Measurements from ENCODE around the gene ZNF580. TPM values are rescaled to one million over a fixed set of nuclear protein-coding genes. Genes with fewer than 3 reads are reported as not detected.

The ZNF580 gene
- total RNA-seq, 1 donor from 2014 or later = 35.8 TPM

DNA sequence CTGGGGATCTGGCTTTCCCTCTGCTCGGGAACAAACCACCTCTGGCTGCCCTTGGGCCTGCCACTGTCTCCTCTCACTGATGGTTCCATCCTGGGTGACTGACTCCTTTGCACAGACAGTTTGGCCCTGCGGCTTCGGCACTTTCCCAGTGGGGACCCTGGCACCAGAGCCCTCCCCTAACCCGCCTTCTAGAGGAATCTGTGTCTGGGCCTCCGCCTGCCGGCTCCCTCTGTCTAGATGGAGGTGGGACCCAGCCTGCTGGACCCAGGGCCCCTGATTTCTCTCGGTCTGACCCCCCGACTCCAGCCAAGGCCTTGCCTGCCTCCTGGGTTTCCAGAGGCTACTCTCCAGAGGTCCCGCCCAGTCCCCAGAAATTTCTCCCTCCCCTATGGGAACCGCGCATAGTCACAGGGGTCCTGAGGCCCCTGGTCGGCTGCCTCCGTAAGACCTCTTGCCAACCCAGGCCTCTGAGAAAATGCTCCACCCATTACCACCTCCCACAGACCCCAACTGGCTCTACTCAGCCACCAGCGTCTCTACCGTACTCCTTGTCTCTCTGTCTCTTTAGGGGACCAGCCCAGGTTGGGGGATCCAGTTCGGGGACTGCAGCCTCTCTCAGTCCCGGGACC lies 9.9 kb downstream of the ZNF580 start:
- no peak for FAIRE-seq
- no peak for DNase-seq (ENCODE audit: low read depth)
- Histone ChIP-seq H2AFZ (ENCODE audit: low read depth, low read length) (no peak overlapping the region), H3K79me2 (ENCODE audit: insufficient read depth, low read length) (peaks cover 22% of the 10 kb centered on the region), H4K20me1 (ENCODE audit: insufficient read depth, low read length) (peaks cover 10% of the 10 kb centered on the region), H3K4me3 (ENCODE audit: insufficient read depth, low read depth, low read length) (no peak overlapping the region), H3K27me3 (ENCODE audit: insufficient read depth, low read length) (no peaks in the 10 kb centered on the region), H3K27ac (ENCODE audit: low read depth, low read length) (no peak overlapping the region), H3K9ac (ENCODE audit: low read length) (no peak overlapping the region), H3K36me3 (ENCODE audit: insufficient read depth, low read length) (no peaks in the 10 kb centered on the region), H3K4me1 (ENCODE audit: insufficient read depth, low read length) (peaks cover 14% of the 10 kb centered on the region), H3K9me3 (ENCODE audit: insufficient read depth, low read depth, low read length) (no peaks in the 10 kb centered on the region), H3K4me2 (ENCODE audit: low read length) (no peak overlapping the region)
- peaks cover 3% of the 10 kb centered on the region for H3K4me1 Mint-ChIP-seq (ENCODE audit: low read depth, unreplicated experiment)
- H3K9me3 Mint-ChIP-seq (ENCODE audit: unreplicated experiment) = no peaks in the 10 kb centered on the region
- peaks cover 18% of the 10 kb centered on the region for H3K36me3 Mint-ChIP-seq (ENCODE audit: low read depth, unreplicated experiment)
- no peaks in the 10 kb centered on the region for H3K27me3 Mint-ChIP-seq (ENCODE audit: low read depth, unreplicated experiment)
- TF ChIP-seq, protein P1, sequence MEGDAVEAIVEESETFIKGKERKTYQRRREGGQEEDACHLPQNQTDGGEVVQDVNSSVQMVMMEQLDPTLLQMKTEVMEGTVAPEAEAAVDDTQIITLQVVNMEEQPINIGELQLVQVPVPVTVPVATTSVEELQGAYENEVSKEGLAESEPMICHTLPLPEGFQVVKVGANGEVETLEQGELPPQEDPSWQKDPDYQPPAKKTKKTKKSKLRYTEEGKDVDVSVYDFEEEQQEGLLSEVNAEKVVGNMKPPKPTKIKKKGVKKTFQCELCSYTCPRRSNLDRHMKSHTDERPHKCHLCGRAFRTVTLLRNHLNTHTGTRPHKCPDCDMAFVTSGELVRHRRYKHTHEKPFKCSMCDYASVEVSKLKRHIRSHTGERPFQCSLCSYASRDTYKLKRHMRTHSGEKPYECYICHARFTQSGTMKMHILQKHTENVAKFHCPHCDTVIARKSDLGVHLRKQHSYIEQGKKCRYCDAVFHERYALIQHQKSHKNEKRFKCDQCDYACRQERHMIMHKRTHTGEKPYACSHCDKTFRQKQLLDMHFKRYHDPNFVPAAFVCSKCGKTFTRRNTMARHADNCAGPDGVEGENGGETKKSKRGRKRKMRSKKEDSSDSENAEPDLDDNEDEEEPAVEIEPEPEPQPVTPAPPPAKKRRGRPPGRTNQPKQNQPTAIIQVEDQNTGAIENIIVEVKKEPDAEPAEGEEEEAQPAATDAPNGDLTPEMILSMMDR (IDR thresholded peaks at IDR 0.05; ENCODE audit: insufficient read depth, low read depth, low read length) = no peak
- no peak for TF ChIP-seq EZH2 (IDR thresholded peaks at IDR 0.05; ENCODE audit: insufficient read depth, low read length)
- H3K4me3 Mint-ChIP-seq (ENCODE audit: unreplicated experiment) = peak overlapping the region; percentile 35
- H3K27ac Mint-ChIP-seq (ENCODE audit: unreplicated experiment) = peak overlapping the region; percentile 58

DNA sequence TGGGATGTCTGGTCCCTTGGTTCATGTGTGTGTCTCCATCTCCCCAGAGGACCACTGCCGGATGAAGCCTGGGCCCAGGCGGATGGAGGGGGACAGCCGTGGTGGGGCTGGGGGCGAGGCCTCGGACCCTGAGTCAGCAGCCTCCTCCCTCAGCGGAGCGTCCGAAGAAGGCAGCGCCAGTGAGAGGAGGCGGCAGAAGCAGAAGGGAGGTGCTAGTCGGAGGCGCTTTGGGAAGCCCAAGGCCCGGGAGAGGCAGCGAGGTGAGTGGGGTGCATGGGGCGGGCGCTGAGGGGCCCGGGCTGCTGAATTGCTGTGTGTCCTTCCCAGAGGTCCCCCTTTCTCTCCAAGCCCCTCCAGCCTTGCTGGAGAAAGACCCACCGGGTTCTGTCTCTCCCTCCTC lies 10.4 kb downstream of the ZNF580 start:
- Histone ChIP-seq H3K9me3 (ENCODE audit: insufficient read depth, low read depth, low read length) (no peaks in the 10 kb centered on the region), H3K27ac (ENCODE audit: low read depth, low read length) (no peak overlapping the region), H3K4me3 (ENCODE audit: insufficient read depth, low read depth, low read length) (no peak overlapping the region), H3K27me3 (ENCODE audit: insufficient read depth, low read length) (no peaks in the 10 kb centered on the region), H4K20me1 (ENCODE audit: insufficient read depth, low read length) (peaks cover 15% of the 10 kb centered on the region), H3K9ac (ENCODE audit: low read length) (no peak overlapping the region), H3K4me2 (ENCODE audit: low read length) (no peak overlapping the region), H3K36me3 (ENCODE audit: insufficient read depth, low read length) (no peaks in the 10 kb centered on the region), H2AFZ (ENCODE audit: low read depth, low read length) (no peak overlapping the region), H3K79me2 (ENCODE audit: insufficient read depth, low read length) (peaks cover 26% of the 10 kb centered on the region), H3K4me1 (ENCODE audit: insufficient read depth, low read length) (peaks cover 18% of the 10 kb centered on the region)
- Mint-ChIP-seq H3K9me3 (ENCODE audit: unreplicated experiment) (no peaks in the 10 kb centered on the region), H3K27me3 (ENCODE audit: low read depth, unreplicated experiment) (no peaks in the 10 kb centered on the region), H3K27ac (ENCODE audit: unreplicated experiment) (no peak overlapping the region), H3K4me3 (ENCODE audit: unreplicated experiment) (no peak overlapping the region), H3K36me3 (ENCODE audit: low read depth, unreplicated experiment) (peaks cover 21% of the 10 kb centered on the region), H3K4me1 (ENCODE audit: low read depth, unreplicated experiment) (peaks cover 5% of the 10 kb centered on the region)
- DNase-seq (ENCODE audit: low read depth) (no peak), FAIRE-seq (no peak)
- no peak for TF ChIP-seq EZH2 (IDR thresholded peaks at IDR 0.05; ENCODE audit: insufficient read depth, low read length)
- TF ChIP-seq, protein P1 (IDR thresholded peaks at IDR 0.05; ENCODE audit: insufficient read depth, low read depth, low read length) = no peak
